NCI-H2029 treated with DMSO at 0.1 percent for 48 hours (cell line): ENCODE data around the gene DDR2.
A peak's percentile ranks its signal among the peaks of the same experiment; 100 is the strongest.
"Not testable (repeated sequence)": the region's sequence is repeated elsewhere in the genome, so short reads cannot be mapped to it uniquely, and the experiment has no call there.

Source experiments
- DNase-seq: peaks from one replicate; lab custom pipeline; 2025; lab: John Stamatoyannopoulos, UW

DDR2 gene

DNA sequence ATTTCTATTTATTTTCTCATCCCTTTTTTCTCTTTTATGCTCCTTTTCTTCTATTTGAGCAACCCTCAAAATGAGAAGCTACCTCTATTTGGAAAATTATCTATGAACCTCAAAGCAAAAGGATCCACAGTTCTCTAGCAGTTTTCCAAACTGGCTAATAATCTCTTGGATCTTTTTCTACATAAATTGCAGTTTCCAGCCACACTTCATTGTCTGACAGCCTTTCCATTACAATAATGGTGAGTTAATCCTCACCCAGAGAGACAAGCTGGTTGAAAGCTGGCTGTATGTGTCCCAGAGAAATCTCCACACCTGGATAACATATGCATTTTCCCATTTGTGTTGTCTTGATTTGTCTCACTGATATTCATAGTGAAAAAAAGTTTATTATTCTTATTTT, 141.7 kb downstream of the DDR2 start:
- no peak for DNase-seq

DNA sequence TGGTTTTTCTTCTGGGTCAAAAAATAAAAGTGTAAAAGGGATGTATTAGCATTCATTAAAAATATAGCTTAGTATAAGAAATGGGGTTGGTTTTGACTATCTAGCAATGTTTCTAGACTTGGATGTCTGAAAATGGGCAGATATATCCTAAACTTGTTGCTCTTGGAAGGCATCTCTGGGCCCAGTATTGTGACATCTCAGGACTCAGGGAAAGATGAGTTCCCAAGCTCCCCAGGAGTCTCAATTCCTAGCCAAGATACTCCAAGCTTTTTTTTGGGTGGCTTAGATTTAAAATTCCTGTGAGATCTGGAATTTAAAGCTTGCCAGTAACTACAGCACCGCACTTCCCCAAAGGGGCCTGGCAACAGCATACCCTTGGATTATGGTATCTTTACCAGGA, 146.8 kb downstream of the DDR2 start:
- DNase-seq, result no peak

DNA sequence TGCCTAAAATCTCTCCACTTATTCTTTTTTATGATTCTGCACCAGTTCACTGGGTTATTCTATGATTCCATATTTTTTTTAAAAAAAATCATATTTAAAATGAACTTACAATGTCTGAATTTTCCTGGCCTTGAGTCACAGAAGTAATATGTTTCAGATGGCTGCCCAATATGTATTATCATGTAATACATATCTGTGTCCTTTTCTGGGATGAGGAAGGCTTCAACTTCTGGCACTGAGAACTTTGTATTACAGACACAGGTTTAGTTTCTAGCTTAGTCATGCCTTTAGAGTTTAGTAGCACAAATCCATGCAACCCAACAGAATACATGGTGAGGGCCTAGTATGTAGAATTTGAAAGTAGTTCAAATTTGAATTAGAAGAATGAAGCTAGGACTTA, 150.4 kb downstream of the DDR2 start:
- DNase-seq, result no peak

DNA sequence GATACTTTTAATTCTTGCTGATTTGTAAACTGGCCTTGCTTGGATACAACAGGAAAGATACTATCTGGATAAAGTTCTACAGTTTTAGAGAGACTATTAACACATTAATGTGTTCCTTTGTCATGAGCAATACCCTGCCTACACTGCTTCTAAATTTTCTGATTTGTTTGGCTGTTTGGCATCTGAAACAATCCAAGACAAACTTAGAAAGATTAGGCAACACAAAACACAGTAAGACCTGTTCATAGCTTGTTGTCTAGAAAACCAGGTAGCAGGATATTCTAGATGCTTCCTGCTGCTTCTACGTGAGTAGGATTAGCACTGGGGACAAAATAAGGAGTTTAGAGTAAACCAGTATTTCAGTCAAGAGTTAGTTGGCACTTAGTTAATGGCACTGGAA, 152.7 kb downstream of the DDR2 start:
- not testable (repeated sequence) for DNase-seq

DNA sequence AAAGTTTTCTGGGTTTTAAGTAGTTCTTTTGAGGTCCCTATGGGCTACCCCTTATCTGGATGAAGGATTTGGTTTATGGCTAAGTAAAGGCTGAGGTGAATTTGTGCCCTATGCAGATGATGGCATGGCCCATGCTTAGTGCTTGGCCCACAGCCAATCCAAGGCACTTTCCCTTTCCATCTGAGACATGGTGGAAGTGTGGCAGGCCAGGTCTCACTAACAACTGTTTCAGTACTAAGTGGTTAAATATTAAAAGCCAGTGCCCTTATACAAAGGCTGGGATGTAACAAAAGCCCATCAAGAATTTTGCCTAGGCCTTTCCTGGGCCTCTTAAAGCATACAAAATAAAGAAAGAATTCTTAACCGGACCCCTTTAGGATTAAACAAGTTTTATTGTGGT, 156.5 kb downstream of the DDR2 start:
- not testable (repeated sequence) for DNase-seq

DNA sequence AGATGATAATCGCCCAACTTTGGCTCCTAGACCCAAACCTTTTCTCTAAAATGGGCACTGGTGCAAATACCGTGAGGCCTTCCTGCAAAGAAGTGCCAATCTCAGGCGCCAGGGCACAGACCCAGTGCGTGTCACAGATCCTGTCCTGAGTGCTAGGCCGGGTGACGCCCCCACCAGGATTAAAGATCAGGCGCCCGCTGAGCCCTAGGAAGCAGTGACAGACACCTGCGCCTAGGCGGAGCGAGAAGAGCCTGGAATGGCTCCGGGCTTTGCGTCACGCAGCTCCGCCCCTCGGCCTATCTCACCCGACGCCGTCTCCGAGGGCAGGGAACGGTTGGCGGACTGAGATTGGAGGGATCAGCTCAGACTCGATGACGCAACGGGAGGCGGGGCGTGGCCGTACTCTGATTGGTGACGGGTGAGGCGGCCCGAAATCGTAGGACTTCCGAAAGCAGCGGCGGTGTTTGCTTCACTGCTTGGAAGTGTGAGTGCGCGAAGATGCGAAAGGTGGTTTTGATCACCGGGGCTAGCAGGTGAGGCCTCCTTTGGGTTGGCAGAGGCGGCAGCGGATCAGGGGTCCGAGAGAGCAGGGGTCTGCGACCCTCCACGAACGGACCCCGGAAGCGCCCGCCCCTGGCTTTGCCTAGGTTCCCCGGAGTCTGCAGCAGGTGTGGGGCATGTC, 158.2 kb downstream of the DDR2 start, which contains the start of gene HSD17B7:
TSS of gene HSD17B7 (plus strand) at position 400 of the 682 bp plus-strand sequence. CDS start at position 499, 99 bp downstream.
- DNase-seq, result peak; percentile 23

DNA sequence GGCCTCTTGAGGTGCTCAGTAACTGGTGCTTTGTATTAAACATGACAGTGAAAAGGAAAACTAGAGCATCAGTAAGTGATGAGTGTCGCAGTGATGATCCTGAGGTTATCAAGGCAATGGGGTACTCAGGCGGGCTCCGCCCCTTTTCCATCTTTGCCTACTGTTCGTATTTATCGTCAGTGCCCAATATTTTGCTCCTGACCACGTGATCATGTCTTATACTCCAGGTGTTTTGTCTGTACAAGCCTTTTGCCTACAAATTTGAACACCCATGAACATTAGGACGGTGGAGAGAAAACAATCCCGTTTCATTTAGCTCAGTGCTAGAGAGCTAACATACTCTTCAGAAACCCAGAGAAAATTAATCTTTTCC, 158.7 kb downstream of the DDR2 start:
- DNase-seq, result peak; percentile 6

DNA sequence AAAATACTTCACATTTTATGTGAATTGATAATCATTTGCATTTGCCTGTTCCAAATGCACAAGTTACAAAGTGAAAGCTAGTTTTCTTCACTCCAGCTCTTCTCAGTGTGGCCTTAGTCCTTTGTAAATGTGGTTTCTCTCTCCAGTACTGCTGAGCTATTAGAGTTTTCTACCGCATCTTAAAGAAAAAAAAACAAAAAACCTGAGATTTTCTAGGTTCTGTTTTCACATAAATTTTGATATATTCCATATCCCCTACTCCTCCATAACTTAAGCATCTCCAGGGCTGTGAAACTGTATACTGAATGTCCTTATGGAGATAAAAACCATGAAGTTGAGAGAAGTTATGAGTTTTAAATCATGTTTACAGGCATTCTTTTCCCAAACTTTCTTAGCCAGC, 162.0 kb downstream of the DDR2 start:
- not testable (repeated sequence) for DNase-seq

DNA sequence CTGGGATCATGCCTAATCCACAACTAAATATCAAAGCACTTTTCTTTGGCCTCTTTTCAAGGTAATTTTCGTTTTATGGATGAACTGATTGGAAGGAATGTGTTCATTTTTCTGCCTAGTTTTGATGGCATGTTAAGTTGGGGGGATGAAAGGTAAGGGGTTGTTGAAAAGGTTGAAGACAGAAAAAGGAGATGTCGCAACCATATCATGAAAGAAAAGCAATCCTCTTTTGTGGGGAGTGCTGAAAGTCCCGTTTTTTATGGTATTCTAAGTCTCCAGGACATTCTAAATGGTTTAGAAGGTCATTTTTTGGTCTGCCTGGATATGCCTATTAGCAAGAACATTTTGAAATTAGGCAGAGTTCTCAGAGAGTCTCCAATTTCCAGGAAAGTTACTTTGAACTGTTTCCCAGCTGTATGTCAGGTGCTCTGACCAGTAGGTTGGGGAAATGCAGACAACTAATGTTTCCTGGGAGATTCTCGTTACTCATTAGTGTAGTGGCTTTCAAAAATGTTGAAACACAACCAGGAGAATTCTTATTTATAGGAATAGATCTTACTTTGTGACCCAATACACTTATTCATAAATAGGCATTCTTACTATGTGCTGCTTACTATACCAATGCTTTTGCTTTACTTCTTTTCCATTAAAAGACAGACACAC, 164.5 kb downstream of the DDR2 start:
- DNase-seq, result not testable (repeated sequence)

DNA sequence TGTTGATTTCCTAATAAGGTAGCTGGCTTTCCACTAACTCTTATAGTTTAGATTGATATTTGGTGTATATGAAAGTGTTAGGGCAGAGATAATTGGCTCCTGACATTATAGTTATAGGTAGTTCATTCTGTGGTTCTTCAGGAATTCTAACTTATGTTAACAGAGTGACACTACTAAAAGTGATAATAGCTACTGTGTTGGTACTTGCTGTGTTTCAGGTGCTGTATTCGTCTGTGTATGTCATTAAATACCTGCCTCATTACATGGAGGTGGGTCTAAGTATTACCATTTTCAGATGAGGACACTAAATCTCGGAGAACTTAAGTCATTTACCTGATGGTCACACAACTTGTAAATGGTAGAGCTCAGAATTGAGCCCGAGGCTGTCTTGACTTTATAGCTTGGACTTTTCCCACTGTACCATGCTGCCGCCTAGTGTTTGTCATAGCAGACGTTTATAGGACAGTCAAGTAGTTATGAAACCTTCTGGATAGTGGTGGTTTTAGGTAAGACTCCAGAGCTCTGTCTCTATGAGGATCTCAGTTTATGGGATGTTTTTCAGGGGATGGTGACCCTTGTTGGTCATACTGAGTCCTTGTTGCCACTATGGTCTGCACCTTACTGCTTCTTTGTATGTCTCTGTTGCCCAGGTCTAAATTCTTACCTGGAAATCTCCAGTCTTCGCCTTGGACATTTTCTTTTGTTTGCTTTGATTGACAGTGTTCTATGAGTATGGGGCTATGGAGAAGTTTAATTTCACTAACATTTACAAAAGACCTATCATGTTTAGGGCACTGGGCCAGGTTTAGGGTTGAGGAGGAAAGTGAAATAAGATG, 167.9 kb downstream of the DDR2 start:
- peak; percentile 43 for DNase-seq

DNA sequence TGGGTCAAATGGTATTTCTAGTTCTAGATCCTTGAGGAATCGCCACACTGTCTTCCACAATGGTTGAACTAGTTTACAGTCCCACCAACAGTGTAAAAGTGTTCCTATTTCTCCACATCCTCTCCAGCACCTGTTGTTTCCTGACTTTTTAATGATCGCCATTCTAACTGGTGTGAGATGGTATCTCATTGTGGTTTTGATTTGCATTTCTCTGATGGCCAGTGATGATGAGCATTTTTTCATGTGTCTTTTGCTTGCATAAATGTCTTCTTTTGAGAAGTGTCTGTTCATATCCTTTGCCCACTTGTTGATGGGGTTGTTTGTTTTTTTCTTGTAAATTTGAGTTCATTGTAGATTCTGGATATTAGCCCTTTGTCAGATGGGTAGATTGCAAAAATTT, 175.2 kb downstream of the DDR2 start:
- DNase-seq, result not testable (repeated sequence)

DNA sequence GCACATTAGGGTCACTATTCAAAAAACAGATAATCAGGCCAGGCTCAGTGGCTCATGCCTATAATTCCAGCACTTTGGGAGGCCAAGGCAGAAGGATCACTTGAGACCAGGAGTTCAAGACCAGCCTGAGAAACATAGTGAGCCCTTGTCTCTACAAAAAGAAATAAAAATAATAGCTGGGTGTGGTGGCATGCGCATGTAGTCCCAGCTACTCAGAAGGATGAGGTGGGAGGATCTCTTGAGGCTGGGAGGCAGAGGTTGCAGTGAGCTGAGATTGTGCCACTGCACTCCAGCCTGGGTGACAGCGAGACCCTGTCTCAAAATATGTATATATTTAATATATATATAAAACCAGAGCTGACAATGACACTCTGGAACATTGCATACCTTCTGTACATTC, 180.1 kb downstream of the DDR2 start:
- DNase-seq, result not testable (repeated sequence)

DNA sequence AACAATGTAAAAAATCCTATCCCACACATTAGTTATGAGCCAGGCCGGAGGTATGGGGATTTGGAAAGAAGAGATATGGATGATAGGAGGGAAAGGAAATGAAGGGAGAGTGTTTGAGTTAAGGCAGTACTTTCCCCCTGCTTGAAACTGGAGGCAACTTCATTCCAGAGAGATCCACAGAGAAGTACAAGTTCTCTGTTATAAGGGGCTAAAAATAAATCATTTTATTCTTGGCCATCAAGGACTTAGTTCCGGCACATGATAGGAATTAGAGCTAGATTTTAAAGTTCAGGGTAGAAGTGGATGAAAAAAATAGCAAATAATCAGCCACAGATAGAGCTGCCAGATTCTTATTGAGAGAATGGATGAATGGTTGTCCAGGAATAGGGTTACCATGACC, 185.9 kb downstream of the DDR2 start:
- not testable (repeated sequence) for DNase-seq

DNA sequence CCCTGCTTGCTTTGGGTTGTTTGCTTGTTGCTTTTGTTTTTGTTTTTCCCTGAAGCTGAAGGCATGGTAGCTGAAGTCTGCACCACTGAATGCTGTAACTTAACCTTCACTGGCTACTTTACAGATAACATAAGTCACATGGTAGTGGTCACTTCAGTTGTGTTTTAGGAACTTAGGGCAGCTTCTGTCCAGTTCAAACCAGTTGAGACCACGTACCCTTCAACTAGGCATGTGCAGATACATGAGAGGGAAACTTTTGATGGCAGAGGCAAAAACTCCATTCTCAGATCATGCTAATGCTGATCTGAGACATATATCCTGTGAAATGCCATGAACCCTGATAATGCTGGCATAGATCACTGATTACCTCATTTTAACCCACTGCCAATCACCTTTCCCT, 186.4 kb downstream of the DDR2 start:
- DNase-seq, result not testable (repeated sequence)

DNA sequence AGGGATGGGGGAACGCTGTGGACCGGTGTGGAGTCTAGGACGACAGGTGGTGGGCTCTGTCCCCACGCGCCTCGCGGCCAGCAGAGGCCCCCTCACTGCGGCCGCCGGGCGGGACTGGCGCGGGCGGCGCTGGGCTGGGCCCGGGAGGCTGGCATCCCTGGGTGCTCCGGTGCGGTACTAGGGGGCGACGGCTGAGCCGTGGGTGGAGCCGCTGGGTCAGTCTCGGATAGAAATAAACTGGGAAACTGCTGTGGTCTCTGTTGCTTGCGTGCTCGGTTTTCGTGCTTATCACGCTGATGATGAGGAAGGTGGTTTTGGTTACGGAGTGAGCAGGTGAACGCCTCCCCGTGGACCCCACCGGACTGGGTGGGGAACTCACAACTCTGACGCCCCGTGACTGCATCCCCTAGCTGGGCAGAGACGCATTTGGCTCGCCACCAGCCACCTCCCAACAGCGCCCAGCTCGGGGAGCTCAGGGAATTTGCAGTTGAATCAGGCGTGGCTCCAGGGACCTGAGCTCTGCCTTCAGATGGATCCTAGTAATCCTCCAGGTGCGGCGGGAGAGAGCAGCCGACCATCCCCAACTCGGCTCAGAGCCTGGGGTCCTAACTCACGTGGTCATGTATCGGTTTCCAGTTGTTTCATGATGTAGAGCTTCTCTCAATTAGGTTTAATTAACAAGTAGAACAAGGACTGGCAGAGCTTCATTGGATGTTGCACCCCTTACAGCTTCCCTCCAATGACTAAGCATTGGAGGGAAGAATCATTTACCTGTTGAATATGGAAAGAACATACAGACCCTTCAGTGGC, 190.3 kb downstream of the DDR2 start:
- DNase-seq, result no peak

DNA sequence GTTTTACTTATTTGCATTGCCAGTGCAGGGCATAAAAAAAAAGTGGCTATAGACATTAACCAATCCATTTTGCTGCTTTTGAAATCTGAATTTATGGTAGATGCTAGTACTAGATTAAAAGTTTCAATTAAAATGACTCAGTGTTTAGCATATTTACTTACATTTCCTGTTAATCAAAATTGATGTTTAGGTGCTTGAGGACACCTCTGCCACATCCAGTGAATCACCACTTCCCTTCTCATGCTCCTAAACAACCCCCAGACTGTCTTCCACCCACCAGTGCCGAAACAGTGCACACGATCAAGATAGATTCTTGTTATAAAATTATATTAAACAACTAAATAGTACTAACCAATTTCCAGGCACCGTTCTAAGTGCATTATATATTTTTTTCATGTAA, 191.0 kb downstream of the DDR2 start:
- no peak for DNase-seq

DNA sequence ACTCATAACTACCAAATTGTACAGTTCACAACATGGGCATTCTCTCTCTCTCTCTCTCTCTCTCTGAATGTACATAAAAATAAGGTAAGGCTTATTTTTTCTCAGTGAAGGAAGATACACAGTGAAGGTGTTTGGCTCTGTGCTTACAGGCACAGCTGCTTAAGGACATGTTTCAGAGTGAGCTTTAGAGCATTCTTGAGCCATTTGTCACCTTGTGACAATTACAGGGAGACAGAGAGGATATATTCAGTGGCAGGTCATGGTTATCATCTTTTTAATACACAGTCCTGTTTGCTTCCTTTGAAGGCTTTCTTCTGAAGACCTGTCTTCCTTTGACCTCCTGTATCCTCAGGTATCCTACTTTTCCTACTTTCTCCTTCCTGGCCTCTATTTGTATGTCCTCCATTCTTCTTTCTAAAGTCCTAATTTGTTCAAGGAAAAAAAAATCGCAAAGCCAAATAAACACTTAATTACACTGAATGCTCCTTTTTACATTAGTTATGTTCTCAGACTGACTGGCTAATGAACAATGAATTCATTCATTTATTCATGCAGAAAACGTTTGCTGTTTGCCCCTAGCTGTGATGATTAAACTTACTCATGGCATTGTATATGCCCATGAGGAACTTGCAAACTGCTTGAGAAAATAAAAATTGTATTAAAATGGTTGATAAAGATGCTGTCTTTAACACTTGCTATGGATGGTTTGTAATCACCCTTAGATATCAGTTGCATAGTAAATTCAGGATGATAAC, 191.7 kb downstream of the DDR2 start:
- DNase-seq, result no peak

DNA sequence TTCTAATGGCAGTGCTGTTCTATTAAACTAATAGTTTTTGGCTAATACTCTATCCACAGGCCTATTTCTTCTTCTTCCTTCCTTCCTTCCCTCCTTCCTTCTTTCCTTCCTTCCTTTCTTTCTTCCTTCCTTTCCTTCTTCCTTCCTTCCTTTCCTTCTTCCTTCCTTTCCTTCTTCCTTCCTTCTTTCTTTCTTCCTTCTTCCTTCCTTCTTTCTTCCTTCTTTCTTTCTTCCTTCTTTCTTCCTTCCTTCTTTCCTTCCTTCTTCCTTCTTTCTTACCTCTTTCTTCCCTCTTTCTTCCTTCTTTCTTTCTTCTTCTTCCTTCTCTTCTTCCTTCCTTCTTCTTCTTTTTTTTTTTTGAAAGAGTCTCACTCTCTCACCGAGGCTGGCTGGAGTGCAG, 197.0 kb downstream of the DDR2 start:
- no peak for DNase-seq

DNA sequence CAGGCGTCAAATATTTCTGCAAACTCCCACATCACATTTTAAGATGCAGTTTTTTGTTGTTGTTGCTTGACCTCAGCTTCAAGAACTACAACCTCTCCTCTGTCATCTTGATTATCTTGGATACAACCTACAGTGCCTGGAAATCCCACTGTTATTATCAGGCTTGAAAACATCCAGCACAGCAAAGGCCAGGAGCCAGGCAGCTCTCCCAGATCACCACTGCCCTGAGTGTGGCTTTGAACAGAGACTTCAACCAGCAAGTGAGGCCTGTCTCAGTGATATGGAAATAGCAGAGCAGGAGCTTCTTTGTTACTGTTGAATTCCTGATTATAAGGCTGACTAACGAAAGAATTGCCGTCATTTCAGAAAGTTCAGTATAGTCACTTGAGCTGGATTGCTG, 200.2 kb downstream of the DDR2 start:
- no peak for DNase-seq

DNA sequence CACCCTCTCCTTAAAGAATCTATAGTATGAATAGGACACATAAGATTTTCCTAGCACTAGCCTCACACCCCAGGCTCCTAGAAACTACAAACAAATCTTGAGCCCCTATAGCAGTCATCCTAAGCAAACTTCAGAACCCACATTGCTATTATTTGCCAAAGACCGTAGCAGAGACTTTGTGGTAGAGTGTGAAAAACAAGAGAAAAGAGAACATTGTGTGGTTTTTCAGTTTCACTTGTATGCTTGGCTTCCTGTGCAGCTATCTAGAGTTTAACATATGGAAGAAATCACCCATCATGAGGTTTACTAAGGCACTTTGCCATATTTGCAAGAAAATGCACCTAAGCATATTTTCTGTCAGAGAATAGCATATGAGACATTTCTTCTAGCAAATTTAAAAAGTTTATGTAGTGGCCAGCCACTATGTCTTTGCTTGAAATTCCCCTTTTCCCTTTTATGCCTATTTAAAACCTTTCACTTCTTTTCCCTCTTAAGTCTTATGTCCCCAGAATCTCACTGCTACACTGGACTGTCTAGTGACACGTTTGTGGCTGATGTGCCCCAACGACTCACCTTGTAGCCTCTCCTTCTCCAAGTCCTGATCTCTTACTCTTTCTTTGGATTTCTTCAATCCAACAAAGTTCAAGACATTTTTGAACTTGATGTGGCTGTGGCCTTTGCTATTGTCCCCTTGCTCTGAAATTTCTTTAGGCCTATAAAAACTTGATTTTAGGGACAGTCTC, 203.1 kb downstream of the DDR2 start:
- no peak for DNase-seq
